Right lung (tissue), 5 donors: ENCODE measurements around the gene MAN2A2. TPM values are rescaled to one million over a fixed set of nuclear protein-coding genes. Genes with fewer than 3 reads are reported as not detected.
A peak's percentile ranks its signal among the peaks of the same experiment; 100 is the strongest.
"Not testable (repeated sequence)": the region's sequence is repeated elsewhere in the genome, so short reads cannot be mapped to it uniquely, and the experiment has no call there.

Source experiments
- DNase-seq, 2 donors: peaks; one replicate each; pipeline ENCODE4 v3.0.0-alpha.2; 2013
- polyA plus RNA-seq, 5 donors: library from polyadenylated mRNA; unstranded; fragments of 120-200 nt; gene quantifications; one replicate each; pipeline versions ENCODE4 v1.2.1 to v1.2.3, GENCODE V29; 2013; ENCODE audit warnings: inconsistent platforms in 1 of 5, low replicate concordance in 1 of 5; ENCODE audit not compliant: insufficient read length in 5 of 5, insufficient read depth in 1 of 5

The MAN2A2 gene
- polyA plus RNA-seq, 5 donors, result 41.5 to 71.5 (median 55.3) TPM

DNA sequence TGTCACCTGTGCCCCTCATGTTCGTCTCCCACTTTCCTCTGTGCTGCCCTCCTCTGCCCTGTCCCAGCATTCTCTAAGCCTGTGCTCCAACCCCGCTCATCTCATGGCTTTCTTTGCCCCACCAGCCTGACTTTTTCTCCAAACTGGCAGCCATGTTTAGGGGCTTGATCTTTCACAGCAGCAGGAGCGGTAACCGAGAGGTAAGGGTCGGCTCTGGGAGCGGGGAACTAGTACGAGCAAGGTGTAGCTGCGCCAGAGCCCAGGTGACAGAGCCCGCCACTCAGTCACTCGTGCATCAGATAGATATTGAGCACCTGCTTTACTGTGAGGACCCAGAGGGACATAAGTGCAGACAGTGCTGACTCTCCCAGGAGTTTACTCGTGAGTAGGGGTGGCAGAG lies 13.4 kb downstream of the MAN2A2 start:
- DNase-seq, result no peak

DNA sequence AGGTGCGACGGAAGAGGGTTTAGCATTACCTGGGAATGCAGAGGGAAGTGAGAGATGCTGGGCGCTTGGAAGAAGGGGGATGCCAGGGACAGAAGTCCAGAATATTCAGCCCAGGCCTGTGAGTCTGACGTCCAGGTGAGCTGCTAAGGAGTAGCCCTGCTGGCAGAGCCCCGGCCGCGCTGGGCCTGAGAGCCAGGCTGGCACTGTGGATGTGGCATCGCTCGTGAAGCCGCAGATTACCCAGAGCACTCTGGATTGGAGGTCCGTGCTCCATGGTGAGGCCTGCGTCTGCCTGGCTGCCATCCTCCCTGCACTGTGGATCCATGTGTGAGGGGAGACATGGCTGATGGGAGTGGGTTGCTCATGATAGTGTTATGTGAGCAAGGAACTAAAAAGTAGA lies 14.5 kb downstream of the MAN2A2 start:
- no peak for DNase-seq

DNA sequence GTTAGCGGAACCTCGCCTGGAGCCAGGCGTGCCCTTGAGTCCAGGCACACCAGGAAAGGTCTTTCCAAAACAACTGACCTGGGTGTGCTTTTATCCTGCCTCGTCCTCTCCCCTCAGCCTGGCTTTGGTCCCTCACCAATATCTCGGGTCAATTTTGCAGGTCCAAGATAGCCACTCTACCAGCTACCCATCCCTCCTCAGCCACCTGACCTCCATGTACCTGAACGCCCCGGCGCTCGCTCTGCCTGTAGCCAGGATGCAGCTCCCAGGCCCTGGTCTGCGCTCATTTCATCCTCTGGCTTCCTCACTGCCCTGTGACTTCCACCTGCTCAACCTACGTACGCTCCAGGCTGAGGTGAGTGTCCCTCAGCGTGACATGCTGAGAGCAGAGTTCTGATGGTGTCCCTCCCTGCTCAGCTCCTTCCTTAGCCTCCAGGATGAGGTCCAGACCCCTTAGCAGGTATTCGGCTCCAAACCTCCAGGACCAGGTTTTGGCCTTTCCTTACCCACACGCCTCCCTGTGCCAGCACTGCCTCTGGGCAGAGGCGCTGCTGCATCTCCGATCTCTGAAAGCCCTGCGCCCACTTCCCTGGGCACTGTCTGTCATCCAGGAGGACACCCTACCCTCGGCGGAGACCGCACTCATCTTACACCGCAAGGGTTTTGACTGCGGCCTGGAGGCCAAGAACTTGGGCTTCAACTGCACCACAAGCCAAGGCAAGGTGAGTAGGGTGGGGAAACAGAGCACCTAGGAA lies 15.1 kb downstream of the MAN2A2 start:
- DNase-seq, result no peak

DNA sequence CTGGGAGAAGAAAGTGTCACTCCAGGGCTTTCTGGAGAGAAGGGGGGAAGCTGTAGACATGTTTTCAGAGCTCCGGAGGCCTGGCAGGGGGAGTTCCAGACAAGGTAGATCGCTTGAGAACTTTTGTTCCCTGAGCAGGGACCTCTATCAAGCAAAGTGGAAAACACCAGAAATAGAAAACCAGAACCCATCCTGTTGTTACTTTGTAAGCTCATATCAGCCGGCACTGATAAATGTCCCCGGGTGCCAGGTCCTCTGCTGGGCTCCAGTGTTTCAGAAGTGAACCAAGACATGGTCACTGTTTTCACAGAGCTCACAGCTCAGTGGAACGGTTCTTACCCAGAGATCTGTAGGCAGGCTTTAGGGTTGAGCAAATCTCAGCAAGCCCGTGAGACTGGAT lies 15.7 kb downstream of the MAN2A2 start:
- DNase-seq, result no peak

DNA sequence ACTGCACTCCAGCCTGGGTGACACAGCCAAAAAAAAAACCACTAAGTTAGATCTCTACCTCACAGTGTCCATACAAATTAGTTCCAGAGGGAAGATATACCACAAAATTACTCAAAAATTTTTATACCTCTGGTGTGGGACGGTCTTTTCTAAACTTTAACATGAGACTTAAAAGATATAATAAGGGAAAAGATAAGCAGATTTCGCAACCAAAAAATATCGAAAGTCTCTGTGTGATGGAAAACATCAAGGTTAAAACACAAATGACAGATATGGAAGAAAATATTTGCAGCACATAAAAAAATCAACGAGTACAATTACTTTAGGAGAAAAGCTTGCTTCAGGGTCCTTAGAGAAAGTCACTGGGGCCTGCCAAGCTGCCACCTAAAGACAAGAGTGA lies 18.8 kb downstream of the MAN2A2 start:
- DNase-seq, result no peak

DNA sequence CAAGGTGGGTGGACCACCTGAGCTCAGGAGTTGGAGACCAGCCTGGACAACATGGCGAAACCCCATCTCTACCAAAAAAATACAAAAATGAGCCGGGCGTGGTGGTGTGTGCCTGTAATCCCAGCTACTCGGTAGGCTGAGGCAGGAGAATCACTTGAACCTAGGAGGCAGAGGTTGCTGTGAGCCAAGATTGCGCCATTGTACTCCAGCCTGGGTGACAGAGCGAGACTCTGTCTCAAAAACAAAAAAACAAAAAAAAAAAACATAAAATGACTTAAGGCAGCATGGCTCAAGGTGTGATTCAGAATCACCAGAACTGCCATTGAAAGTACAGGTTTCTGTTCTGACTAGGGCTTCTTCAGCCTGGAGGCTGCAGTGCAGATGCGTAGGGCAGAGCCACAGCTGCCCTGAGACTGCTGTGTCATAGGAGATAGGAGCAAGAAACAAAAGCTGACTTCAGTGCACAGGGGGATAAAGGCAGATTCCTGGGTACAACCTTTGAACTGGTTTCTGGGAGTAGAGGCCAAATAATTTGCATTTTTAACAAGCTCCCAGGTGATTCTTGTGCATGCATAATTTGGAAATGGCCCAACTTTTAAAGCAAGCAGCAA lies 19.7 kb downstream of the MAN2A2 start:
- not testable (repeated sequence) for DNase-seq

DNA sequence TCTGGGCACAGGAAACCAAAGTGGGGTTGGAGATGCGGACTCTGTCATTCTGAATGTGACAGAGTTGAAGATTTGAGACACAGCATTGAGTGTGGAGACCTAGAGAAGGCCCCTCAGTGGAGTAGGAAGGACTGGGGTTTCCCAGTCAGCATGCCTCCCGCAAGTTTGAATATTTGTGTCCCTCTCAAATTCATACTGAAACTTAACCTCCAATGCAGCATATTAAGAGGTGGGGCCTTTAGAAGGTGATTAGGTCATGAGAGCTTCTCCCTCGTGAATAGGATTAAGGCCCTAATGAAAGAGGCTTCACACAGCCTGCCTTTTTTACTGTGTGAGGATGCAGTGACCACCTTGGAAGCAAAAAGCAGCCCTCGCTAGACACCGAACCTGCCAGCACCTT lies 21.3 kb downstream of the MAN2A2 start:
- no peak for DNase-seq

DNA sequence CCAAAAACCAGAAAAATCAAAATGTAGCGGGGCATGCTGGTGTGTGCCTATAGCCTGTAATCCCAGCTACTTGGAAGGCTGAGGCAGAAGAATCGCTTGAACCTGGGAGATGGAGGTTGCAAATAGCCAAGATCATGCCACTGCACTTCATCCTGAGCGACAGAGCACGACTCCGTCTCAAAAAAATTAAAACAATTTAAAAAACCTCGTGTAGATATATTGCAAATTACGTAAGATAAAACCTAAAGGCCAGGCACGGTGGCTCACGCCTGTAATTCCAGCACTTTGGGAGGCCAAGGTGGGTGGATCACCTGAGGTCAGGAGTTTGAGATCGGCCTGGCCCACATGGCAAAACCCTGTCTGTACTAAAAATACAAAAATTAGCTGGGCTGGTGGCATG lies 23.7 kb downstream of the MAN2A2 start:
- not testable (repeated sequence) for DNase-seq

DNA sequence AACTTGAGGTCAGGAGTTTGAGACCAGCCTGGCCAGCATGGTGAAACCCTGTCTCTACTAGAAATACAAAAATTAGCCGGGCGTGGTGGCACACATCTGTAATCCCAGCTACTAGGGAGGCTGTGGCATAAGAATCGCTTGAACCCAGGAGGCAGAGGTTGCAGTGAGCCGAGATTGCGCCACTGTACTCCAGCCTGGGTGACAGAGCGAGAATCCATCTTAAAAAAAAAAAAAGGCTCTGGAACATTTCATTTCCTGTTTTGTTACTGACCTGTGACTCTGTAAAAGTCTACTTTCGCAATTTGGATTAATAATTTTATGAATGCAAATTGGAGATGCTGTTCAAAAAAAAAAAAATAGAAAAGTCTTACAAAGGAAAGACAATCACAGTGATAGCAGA lies 25.0 kb downstream of the MAN2A2 start:
- not testable (repeated sequence) for DNase-seq

DNA sequence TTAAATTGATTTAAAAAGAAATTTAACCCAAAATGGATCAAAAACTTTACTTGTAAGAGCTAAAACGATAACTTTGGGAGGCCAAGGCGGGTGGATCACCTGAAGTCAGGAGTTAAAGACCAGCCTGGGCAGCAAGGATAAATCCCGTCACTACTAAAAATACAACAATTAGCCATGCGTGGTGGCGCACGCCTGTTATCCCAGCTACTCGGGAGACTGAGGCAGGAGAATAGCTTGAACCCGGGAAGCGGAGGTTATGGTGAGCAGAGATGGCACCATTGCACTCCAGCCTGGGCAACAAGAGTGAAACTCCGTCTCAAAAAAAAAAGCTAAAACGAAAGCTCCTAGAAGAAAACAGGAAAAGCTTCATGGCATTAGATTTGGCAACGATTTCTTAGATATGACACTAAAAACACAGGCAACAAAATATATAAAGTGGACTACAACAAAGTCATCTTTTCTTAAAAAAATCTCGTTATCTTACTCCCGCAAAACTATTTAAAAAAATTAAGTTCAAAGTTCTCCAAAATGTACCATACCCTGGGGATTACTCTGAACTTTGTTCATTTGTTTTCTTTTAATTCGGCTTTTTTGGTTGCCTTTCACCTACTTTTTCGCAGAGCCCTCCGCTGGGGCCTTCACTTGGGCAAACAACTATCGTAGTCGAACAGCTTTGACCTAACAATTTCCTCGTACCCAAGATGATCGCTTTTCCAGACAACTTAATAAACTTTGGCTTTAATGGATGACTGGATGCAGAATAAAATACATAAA lies 26.3 kb downstream of the MAN2A2 start:
- no peak for DNase-seq

DNA sequence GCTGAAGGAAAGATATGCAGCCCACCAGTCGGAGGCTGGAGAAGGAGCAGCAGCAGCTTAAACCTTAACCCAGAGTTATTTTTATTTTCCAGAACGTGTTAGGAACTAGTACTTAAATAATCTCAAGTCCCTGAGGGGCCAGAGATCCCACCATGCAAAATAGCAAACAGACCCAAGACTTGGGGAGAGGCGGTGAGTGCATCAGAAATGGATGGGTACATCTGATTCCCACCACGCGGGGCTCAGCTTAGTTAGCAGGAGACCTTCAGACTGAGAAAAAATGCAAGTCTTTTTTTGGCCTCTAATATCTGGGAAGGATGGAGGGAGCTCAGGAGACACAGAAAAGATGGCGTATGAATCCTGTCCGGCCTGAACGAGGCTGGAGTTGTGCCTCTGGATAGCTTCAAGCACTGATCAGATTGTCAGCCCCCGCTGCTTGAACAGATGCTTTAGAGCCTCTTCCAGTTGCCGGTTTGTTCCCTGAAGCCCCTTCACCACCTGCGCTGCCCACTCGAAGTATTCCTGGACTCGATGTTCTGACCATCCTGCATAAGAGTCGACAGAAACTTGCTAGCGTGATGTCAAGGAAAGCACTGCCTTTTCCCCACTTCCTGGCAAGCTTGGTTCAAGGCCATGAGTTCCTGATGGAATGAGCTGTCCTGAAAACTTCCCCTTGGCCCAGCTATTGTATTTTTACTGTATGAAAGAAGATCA lies 27.9 kb downstream of the MAN2A2 start:
- DNase-seq, result no peak

DNA sequence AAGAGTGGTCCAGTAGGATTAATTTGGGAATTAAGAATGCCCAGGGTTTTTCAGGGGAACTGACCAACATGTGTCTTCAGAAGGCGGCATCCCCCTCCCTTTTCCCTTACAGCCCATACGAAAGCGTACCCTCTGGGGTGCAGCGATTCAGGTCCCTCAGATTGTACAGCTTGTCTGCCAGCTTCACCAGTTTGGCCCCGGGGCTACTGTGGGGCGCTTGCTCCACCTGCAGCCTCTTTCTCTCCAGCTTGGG lies 28.4 kb downstream of the MAN2A2 start:
- no peak for DNase-seq

DNA sequence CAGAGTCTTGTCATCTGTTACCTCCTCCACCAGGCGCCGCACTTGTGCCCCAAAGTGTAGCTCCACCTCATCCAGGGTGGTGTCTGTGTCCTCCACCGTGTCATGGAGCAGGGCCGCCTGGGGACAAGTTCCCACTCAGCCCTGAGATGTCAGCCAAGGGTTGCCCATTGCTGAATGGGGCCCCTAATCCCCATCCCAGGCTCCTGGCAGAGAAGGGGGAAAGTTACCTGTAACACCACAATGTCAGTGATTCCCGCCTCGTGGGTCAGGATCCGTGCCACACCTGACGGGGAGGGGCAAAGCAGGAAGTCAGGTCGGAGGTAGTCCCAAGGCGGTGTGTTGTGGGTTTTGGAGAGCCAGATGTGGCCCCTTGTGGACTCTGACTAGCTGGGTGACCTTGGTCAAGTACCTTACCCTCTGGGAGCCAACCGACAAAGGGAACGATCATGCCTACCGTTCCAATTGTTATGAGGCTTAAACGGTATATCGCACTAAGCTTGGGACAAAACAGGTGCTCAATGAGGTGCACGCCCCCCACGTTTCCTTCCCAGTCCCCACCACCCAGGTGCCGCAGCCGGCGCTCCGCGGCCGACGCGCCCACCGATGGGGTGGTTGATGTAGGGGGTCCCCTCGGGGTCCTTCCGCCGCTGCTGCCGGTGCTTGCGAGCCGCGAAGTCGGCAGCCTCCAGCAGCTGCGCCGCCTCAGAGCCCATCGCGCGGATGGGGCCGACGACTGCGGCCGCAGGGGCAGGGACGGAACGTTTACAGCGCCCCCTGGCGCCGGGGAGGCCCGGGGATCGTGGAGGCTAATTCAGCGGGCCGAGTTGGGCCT lies 28.9 kb downstream of the MAN2A2 start, which contains the start of gene HDDC3:
HDDC3 (minus strand) TSS at position 722 of the 832 bp plus-strand sequence; CDS start at position 713, 9 bp downstream.
- DNase-seq, result peak; percentile 77 to 82

DNA sequence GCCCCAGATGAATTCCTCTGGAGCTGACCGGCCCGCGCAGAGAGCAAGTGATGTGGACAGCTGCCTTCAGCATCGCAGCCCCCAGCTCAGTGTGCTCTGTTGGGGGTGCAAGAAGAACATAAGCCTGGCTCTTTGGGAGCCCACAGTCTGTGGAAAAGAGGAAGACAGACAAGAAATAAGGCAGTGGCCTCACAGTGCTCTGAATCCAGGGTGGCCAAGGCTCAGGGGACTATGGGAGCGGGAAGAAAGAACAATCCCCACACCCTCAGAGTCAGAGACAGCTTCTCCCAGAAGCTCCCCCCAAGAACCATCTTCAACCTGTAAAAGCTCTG lies 29.5 kb downstream of the MAN2A2 start:
- no peak for DNase-seq

DNA sequence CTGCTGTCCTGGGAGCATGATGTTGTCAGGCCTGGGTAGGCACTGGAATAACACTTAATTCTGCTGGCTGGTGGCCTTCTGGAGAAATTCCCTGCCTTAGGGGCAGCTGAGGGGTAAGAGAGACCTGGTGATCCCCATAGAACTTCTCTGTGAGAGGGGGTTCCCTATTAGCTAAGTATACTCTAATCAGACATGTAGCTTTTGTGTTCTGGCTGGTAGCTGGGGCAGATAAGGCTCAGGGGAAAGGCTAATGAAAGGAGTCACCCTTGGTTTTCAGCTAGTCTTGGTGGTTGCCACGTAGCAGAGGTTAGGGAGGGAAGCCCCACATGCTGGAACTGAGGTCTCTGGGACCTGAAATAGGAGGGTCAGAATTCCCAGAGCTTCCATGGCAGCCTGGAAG lies 30.2 kb downstream of the MAN2A2 start:
- no peak for DNase-seq

DNA sequence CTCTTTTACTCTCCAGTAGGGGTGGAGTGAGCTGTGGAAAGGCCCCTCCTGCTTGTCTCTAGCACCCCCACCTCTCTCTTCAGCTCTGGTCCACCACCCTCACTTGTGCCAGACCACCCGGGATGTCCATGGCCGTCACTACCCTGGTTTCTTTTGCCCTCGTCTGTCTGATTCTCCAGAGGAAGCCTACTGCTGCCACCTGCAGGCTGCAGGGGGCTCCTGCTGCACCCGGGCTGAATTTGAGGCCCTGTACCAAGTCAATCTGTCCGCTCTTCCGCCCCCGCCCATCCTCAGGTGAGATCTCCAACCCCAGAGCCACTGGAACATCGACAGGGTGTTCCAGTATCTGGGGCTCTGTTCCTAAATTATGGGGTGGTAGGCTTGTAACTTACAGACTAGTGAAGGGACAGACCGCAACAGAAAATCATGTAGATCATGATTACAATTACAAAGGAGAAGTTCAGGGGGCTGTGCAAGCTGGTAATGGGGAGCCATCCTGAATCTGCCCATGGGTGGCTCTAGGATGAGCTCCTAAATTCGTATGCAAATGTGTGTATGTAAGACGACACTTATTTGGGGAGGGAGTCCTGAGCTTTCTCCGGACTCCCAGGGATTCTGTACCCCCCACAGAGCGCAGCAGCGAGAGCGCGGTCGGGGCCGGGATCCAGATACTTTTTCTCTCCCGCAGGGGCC lies 31.3 kb downstream of the MAN2A2 start:
- DNase-seq, result peak; percentile 63 to 75

DNA sequence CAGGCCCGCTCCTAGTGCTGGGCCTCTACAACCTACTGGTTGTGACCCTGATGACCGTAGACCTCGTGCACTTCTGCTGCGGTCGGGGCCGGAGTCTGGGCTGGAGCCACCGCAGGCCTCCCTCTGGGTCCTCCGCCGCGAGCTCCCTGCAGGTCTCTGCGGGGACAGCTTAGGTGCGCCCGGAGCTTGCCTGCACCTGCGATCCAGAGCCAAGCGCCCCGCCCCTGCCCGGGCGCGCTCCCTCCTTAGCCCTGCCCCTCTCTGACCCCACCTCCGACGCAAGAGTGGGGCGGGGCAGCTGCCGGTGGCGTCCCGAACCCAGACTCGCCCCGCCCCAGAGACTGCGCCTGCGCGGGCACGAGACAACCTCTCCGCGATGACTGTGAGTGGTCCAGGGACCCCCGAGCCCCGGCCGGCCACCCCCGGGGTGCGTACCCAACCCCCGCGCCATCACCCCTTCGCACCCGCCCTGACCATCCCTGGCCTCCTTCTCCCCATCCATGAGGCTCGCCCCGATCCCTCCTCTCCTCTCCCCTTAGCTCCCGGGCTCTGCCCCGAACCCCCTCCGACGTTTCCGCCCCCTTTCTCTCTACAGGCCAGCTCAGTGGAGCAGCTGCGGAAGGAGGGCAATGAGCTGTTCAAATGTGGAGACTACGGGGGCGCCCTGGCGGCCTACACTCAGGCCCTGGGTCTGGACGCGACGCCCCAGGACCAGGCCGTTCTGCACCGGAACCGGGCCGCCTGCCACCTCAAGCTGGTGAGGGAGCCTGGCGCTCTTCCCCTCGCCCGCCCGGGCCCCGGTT lies 32.0 kb downstream of the MAN2A2 start, which contains the start of gene UNC45A:
UNC45A (plus strand) TSS at position 337 of the 803 bp plus-strand sequence; CDS start at position 377, 40 bp downstream.
- peak; percentile 88 to 89 for DNase-seq

DNA sequence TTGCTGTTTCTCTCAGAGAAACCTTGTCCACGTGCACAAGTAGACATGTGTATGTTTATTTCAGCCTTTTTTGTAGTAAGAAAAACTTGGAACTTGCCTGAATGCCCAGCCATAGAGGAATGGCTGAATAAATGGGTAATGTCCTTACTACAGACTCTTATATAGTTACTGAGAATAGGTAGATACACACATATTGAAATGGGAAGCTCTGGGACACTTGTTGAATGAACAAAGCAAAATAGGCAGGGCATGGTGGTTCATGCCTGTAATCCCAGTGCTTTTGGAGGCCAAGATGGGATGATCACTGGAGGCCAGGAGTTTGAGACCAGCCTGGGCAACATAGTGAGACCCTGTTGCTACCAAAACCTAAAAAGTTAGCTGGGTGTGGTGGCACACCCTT lies 33.7 kb downstream of the MAN2A2 start:
- DNase-seq, result no peak

DNA sequence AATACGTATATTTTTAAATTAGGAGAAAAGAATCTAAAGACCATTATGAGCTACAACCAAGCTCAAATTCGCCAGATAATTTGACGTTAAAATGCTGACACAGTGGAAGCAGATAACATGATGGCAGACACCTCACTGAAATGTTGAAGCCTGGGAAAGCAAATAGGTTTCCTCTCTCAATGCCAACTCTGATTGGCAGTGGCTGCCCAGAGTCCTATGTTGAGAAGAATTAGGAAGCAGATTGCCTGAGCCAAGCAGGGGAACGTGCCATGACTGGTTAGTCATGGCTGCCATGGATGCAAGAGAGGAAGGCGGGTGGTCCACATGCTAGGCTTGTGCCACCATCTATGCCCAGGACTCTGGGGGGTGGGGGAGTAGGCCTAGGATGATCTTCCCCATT lies 35.2 kb downstream of the MAN2A2 start:
- DNase-seq, result no peak

DNA sequence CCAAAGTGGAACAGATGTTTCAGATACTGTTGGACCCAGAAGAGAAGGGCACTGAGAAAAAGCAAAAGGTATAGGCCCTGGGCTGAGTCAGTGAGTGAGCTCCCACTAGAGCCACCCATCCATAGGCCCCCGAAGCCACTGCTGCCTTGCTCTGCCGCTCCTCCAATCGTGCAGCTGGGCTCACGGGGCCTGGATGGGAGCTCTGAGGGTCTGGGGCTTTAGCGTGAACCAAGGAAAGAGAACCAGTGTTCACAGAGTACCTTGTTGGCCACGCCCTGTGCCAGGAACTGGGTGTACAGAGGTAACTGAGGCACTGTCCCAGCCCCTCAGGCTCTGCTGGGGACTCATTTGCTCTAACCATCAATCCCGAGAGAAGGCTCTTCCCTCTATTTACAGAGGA lies 36.7 kb downstream of the MAN2A2 start:
- DNase-seq, result no peak
